PC-3 (cell line): Measurements from ENCODE around the gene LGMN. TPM values are rescaled to one million over a fixed set of nuclear protein-coding genes. Genes with fewer than 3 reads are reported as not detected.
A peak's percentile ranks its signal among the peaks of the same experiment; 100 is the strongest.

Source experiments
- ATAC-seq: fragments of 200-7000 bp; cut with Tn5 transposase; 2 replicates; pipeline ENCODE4 v1.9.1; 2020; ENCODE audit warnings: mild to moderate bottlenecking, moderate library complexity
- BruUV-seq: library from RNA; stranded (reverse); fragments of 400-500 nt; replicated peaks from 2 replicates; lab custom pipeline; 2021; lab: Mats Ljungman, UMichigan
- CTCF ChIA-PET: fragments of 300-600 bp; sonication (Branson Sonifier 250); formaldehyde crosslinking; loops from one replicate; lab custom pipeline; 2022; ENCODE audit warnings: antibody characterized with exemption; lab: Charles Lee
- POLR2A ChIA-PET: fragments of 300-600 bp; sonication (Branson Sonifier 250); formaldehyde crosslinking; loops from one replicate; lab custom pipeline; 2022; ENCODE audit warnings: antibody characterized with exemption; ENCODE audit not compliant: unreplicated experiment; lab: Charles Lee
- DNase-seq: peaks from one replicate; pipeline ENCODE4 v3.0.0-alpha.2; 2015
- H2AFZ ChIP-seq: fragments of 300-600 bp; sonication (generic); 2 replicates; pipeline ENCODE4 v1.6.0; 2016; ENCODE audit warnings: antibody characterized with exemption, low read length
- H3F3A ChIP-seq: fragments of 300-600 bp; sonication (generic); one replicate; pipeline ENCODE4 v1.6.0; 2017; ENCODE audit warnings: antibody characterized with exemption, low read length, control low read depth, mild to moderate bottlenecking; ENCODE audit not compliant: unreplicated experiment
- H3K27ac ChIP-seq: fragments of 300-600 bp; sonication (generic); 2 replicates; pipeline ENCODE4 v1.5.1; 2016; ENCODE audit warnings: mild to moderate bottlenecking, low read length
- H3K27me3 ChIP-seq: fragments of 300-600 bp; sonication (generic); 2 replicates; pipeline ENCODE4 v1.6.1; 2016; ENCODE audit warnings: low read length, mixed read lengths
- H3K36me3 ChIP-seq: fragments of 300-600 bp; sonication (generic); 2 replicates; pipeline ENCODE4 v1.6.1; 2016; ENCODE audit warnings: low read depth, mixed run types, low read length, mixed read lengths
- H3K4me1 ChIP-seq: fragments of 300-600 bp; sonication (generic); 2 replicates; pipeline ENCODE4 v1.5.1; 2016; ENCODE audit warnings: low read length; ENCODE audit not compliant: insufficient read depth
- H3K4me2 ChIP-seq: fragments of 300-600 bp; sonication (generic); 2 replicates; pipeline ENCODE4 v1.6.0; 2016; ENCODE audit warnings: low read length
- H3K4me3 ChIP-seq: fragments of 300-600 bp; sonication (generic); 2 replicates; pipeline ENCODE4 v1.5.1; 2016; ENCODE audit warnings: mild to moderate bottlenecking, low read length, mixed read lengths
- H3K79me2 ChIP-seq: fragments of 300-600 bp; sonication (generic); 2 replicates; pipeline ENCODE4 v1.6.1; 2017; ENCODE audit warnings: low read length, mixed read lengths
- H3K9ac ChIP-seq: fragments of 300-600 bp; sonication (generic); 2 replicates; pipeline ENCODE4 v1.6.0; 2016; ENCODE audit warnings: mild to moderate bottlenecking, low read length
- H3K9me2 ChIP-seq: fragments of 300-600 bp; sonication (generic); replicated peaks from 2 replicates; pipeline ENCODE4 v1.6.1; 2016; ENCODE audit warnings: mixed run types, low read length, mixed read lengths
- H3K9me3 ChIP-seq: fragments of 300-600 bp; sonication (generic); 2 replicates; pipeline ENCODE4 v1.6.1; 2016; ENCODE audit warnings: low read length, mixed read lengths
- H4K20me1 ChIP-seq: fragments of 300-600 bp; sonication (generic); 2 replicates; pipeline ENCODE4 v1.6.1; 2016; ENCODE audit warnings: low read length, mixed read lengths
- EZH2 ChIP-seq: fragments of 300-600 bp; sonication (generic); IDR thresholded peaks from one replicate; pipeline ENCODE4 v1.6.1; 2017; ENCODE audit warnings: antibody characterized with exemption, mild to moderate bottlenecking, low read length; ENCODE audit not compliant: unreplicated experiment
- EZH2phosphoT487 ChIP-seq: fragments of 300-600 bp; sonication (generic); IDR thresholded peaks from 2 replicates; pipeline ENCODE4 v1.6.1; 2018; ENCODE audit warnings: mild to moderate bottlenecking, antibody characterized with exemption, low read length, borderline replicate concordance
- intact Hi-C: fragments of 100-400 bp; cut with micrococcal nuclease; formaldehyde crosslinking; loops from 2 replicates; pipeline ENCODE4 v1.9.0; 2023
- total RNA-seq: library from RNA; depleted of rRNA; stranded (reverse); fragments of >200 nt; gene quantifications from 2 replicates; pipeline ENCODE4 v1.2.3, GENCODE V29; 2014
- TF ChIP-seq, protein P1 (sequence below): fragments of 300-600 bp; sonication (generic); conservative IDR thresholded peaks from 2 replicates; pipeline ENCODE4 v1.5.1; 2017; ENCODE audit warnings: antibody characterized with exemption, low read depth, mild to moderate bottlenecking, low read length

The LGMN gene
- total RNA-seq, 1 experiment from 2014 or later = 46.8 TPM

DNA sequence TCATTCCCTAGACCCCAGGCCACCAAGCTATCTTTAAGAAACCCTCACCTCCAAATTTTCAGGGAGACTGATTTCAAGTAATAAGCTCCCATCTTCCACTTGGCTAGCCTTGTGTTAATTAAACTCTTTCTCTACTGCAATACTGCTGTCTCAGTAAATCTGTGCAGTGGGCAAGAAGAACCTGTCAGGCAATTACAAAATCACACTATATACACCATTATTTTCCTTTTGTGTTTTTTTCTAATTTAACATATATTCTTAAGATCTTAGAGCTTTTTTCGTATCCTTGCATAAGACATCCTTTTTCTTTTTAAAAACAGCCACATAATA lies 38.0 kb upstream of the LGMN start:
- Histone ChIP-seq H4K20me1 (no peaks in the 10 kb centered on the region), H3K4me2 (no peak overlapping the region), H3K4me1 (peaks cover 18% of the 10 kb centered on the region), H2AFZ (no peak overlapping the region), H3K27me3 (no peaks in the 10 kb centered on the region), H3K9me2 (no peaks in the 10 kb centered on the region), H3K27ac (no peak overlapping the region; the same call in 1 of the 2 replicates), H3K4me3 (no peak overlapping the region), H3K9ac (no peak overlapping the region), H3F3A (no peaks in the 10 kb centered on the region), H3K36me3 (peaks cover 3% of the 10 kb centered on the region; the same call in 1 of the 2 replicates), H3K9me3 (peaks cover 13% of the 10 kb centered on the region; the same call in 1 of the 2 replicates), H3K79me2 (no peaks in the 10 kb centered on the region)
- TF ChIP-seq, protein P1, sequence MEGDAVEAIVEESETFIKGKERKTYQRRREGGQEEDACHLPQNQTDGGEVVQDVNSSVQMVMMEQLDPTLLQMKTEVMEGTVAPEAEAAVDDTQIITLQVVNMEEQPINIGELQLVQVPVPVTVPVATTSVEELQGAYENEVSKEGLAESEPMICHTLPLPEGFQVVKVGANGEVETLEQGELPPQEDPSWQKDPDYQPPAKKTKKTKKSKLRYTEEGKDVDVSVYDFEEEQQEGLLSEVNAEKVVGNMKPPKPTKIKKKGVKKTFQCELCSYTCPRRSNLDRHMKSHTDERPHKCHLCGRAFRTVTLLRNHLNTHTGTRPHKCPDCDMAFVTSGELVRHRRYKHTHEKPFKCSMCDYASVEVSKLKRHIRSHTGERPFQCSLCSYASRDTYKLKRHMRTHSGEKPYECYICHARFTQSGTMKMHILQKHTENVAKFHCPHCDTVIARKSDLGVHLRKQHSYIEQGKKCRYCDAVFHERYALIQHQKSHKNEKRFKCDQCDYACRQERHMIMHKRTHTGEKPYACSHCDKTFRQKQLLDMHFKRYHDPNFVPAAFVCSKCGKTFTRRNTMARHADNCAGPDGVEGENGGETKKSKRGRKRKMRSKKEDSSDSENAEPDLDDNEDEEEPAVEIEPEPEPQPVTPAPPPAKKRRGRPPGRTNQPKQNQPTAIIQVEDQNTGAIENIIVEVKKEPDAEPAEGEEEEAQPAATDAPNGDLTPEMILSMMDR = no peak
- TF ChIP-seq EZH2 (no peak), EZH2phosphoT487 (no peak)
- no peak for ATAC-seq
- ChIA-PET CTCF (no interaction called here), POLR2A (no interaction called here)
- intact Hi-C loops = loop anchor here (10.0 kb wide), 1 partner anchor 182 kb away; no protein-coding TSS in a partner anchor
- no TSS peak for BruUV-seq
- DNase-seq = no peak

DNA sequence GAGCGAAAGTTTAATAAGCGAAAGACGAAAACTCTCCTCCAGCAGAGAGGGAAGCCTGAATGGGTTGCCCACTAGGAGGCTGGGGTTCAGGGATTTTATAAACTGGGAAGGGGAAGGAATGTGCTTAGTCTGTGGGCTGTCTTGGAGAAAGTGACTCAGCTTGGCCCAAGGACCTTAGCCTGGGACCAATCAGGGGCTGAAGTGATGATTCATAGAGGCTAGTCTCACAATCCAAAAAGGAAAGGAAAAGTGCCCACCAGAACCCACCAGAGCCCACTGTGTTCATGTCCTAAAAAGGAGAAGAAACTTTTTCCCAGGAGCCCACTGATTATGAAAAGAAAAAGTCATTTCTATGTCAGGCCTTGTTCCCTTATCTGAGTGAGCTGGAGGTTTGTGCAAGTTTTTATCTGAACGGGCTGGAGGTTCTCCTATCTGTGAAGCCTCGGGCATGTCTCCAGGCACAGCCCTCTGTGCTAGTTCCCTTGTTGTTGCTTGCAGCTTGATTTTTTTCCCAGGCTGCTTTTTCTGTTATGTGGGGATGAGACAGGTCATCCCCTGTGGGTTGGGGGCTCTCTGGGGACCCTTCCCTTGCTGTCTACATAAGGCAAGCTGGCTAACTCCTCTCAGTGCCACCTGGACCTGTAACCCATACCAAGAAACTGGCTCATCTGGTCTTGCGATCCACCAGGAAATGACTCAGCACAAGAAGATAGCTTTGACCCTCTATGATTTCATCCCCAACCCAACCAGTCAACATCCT lies 37.4 kb upstream of the LGMN start:
- intact Hi-C loops = loop anchor here (10.0 kb wide), 1 partner anchor 181 kb away; no protein-coding TSS in a partner anchor
- ChIA-PET CTCF (interaction anchor here (0.6 kb wide), 1 partner anchor 19 kb away, joined by 5 read pairs; no protein-coding TSS in a partner anchor), POLR2A (no interaction called here)
- no peak overlapping the region for H3K9ac ChIP-seq
- peaks cover 19% of the 10 kb centered on the region for H3K4me1 ChIP-seq
- no peaks in the 10 kb centered on the region for H4K20me1 ChIP-seq
- DNase-seq (peak; percentile 53), ATAC-seq (no peak)
- 0 out of 2 replicates have a peak overlapping the region, but pooled peaks have one; percentile 2 for H3K4me2 ChIP-seq
- H3K27ac ChIP-seq = peak overlapping the region; percentile 52
- no peaks in the 10 kb centered on the region for H3K27me3 ChIP-seq
- no peak overlapping the region for H3K4me3 ChIP-seq
- H2AFZ ChIP-seq = no peak overlapping the region
- peaks cover 3% of the 10 kb centered on the region; the same call in 1 of the 2 replicates for H3K36me3 ChIP-seq
- peaks cover 13% of the 10 kb centered on the region; the same call in 1 of the 2 replicates for H3K9me3 ChIP-seq
- no peaks in the 10 kb centered on the region for H3K79me2 ChIP-seq
- no TSS peak for BruUV-seq
- TF ChIP-seq EZH2phosphoT487 (no peak), EZH2 (no peak)
- TF ChIP-seq, protein P1 = no peak
- no peaks in the 10 kb centered on the region for H3F3A ChIP-seq
- no peaks in the 10 kb centered on the region for H3K9me2 ChIP-seq
